Esophagus muscularis mucosa (tissue), 4 donors: Measurements from ENCODE around the gene HYAL1. TPM values are rescaled to one million over a fixed set of nuclear protein-coding genes. Genes with fewer than 3 reads are reported as not detected.

Source experiments
- DNase-seq: peaks from one replicate; pipeline ENCODE4 v3.0.0-alpha.2; 2017; ENCODE audit errors: extremely low spot score
- H3K27ac ChIP-seq, 4 donors: fragments of 200-600 bp; sonication (generic); replicated peaks in 1 of 4; 1 replicate in 3 of 4; 2 replicates in 1 of 4; pipeline ENCODE4 v1.5.1; 2016 to 2019; ENCODE audit warnings: mild to moderate bottlenecking in 1 of 4
- H3K27me3 ChIP-seq, 4 donors: fragments of 200-600 bp; sonication (generic); one replicate each; pipeline versions ENCODE4 v1.5.1 to v1.6.0; 2016 to 2019
- H3K36me3 ChIP-seq, 4 donors: fragments of 200-600 bp; sonication (generic); one replicate each; pipeline ENCODE4 v1.5.1; 2016 to 2019
- H3K4me1 ChIP-seq, 4 donors: fragments of 200-600 bp; sonication (generic); one replicate each; pipeline ENCODE4 v1.5.1; 2016 to 2019
- H3K4me3 ChIP-seq, 4 donors: fragments of 200-600 bp; sonication (generic); 1 replicate in 2 of 4; 2 replicates in 2 of 4; pipeline ENCODE4 v1.5.1; 2016 to 2019; ENCODE audit warnings: mild to moderate bottlenecking in 4 of 4, moderate library complexity in 1 of 4
- H3K9me3 ChIP-seq, 4 donors: fragments of 200-600 bp; sonication (generic); 1 replicate in 3 of 4; 2 replicates in 1 of 4; pipeline ENCODE4 v1.5.1; 2016 to 2019
- EP300 ChIP-seq: sonication (generic); formaldehyde crosslinking; IDR thresholded peaks from one replicate; pipeline ENCODE4 v1.6.1; 2017; ENCODE audit warnings: antibody characterized with exemption
- POLR2A ChIP-seq: fragments of 450-650 bp; IDR thresholded peaks from one replicate; pipeline ENCODE4 v1.6.1; 2017; ENCODE audit warnings: antibody characterized with exemption, moderate library complexity, mild to moderate bottlenecking, low read depth
- POLR2AphosphoS5 ChIP-seq, 2 donors: sonication (generic); formaldehyde crosslinking; IDR thresholded peaks; one replicate each; pipeline ENCODE4 v1.6.1; 2017; ENCODE audit warnings: antibody characterized with exemption in 2 of 2
- WGBS: methylation state at CpG from one replicate; pipeline ENCODE4 v1.1.5; 2018; 5-methylcytosine and 5-hydroxymethylcytosine counted together
- intact Hi-C: fragments of 100-400 bp; cut with DNase I; formaldehyde crosslinking; loops from one replicate; pipeline ENCODE4 v1.15.1; 2023
- total RNA-seq, 4 donors: library from RNA; depleted of rRNA; stranded (reverse); fragments of >200 nt; gene quantifications; one replicate each; pipeline versions ENCODE4 v1.1.0 to v1.2.1, GENCODE V29; 2016
- TF ChIP-seq, protein P1 (sequence below), 3 experiments: fragments of 200-600 bp in 2 of 3; fragments of 450-650 bp in 1 of 3; sonication (generic) in 2 of 3; IDR thresholded peaks; one replicate each; pipeline ENCODE4 v1.5.1; 2017 to 2019; ENCODE audit warnings: antibody characterized with exemption in 3 of 3, mild to moderate bottlenecking in 2 of 3, moderate library complexity in 1 of 3

The HYAL1 gene
- total RNA-seq, 4 donors from 2014 or later, result 8.3 to 15.6 (median 9.0) TPM

DNA sequence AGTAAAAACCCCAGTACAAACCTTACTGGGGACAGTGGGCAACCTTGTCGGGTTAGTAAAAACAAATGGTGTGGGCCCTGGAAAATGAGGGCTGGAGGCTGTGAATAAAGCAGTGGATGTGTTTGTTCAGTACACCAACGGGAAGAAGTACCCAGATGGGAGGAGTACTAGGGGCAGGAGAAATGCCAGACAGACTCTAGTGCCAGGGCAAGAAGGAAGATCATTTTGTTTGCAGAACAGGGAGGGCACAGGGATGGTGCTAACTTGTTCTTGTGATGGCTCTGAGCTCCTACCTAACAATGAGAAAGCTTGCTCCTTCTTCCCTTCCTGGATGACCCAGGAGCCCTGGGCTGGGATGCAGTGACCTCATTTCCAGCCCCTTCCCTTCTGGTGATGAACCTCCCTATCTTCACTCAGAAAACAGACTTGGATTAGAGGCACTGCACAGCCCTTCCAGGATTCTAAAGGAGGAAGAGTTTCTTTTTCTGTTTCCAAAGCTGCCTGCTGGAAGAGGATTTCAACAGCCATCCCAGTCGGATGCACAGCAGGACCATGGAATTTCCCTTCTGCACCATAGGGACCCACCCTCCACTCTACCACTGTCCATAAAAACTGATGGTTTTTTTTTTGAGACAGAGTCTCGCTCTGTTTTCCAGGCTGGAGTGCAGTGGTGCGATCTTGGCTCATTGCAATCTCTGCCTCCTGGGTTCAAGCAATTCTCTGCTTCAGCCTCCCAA is 31.1 kb upstream of the HYAL1 start:
- intact Hi-C loops, result no loop called here
- H3K4me1 ChIP-seq, result peaks cover 63 to 70% (median 67%) of the 10 kb centered on the region in 4 donors

GRCh38 chr3:50333744-50334328 is 30.5 kb upstream of the HYAL1 start:
- intact Hi-C loops, result no loop called here
- Histone ChIP-seq H3K36me3 (peaks cover 24 to 43% (median 36%) of the 10 kb centered on the region in 4 donors), H3K27me3 (no peaks in the 10 kb centered on the region), H3K4me1 (peaks cover 61 to 68% (median 63%) of the 10 kb centered on the region in 4 donors), H3K27ac (peak overlapping the region; percentile 96 to 100 (median 98)), H3K4me3 (peak overlapping the region in 1 of 4 donors; percentile 18), H3K9me3 (no peaks in the 10 kb centered on the region)
- TF ChIP-seq POLR2AphosphoS5 (IDR thresholded peaks at IDR 0.05), result peak; percentile 66 to 70
- TF ChIP-seq, protein P1, sequence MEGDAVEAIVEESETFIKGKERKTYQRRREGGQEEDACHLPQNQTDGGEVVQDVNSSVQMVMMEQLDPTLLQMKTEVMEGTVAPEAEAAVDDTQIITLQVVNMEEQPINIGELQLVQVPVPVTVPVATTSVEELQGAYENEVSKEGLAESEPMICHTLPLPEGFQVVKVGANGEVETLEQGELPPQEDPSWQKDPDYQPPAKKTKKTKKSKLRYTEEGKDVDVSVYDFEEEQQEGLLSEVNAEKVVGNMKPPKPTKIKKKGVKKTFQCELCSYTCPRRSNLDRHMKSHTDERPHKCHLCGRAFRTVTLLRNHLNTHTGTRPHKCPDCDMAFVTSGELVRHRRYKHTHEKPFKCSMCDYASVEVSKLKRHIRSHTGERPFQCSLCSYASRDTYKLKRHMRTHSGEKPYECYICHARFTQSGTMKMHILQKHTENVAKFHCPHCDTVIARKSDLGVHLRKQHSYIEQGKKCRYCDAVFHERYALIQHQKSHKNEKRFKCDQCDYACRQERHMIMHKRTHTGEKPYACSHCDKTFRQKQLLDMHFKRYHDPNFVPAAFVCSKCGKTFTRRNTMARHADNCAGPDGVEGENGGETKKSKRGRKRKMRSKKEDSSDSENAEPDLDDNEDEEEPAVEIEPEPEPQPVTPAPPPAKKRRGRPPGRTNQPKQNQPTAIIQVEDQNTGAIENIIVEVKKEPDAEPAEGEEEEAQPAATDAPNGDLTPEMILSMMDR (IDR thresholded peaks at IDR 0.05), result no peak
- WGBS, result 67% methylated on average over 7 of the region's 12 CpGs
- no peak for DNase-seq

More for the DNA sequence above, 31.1 kb upstream of the HYAL1 start:
- peak overlapping the region in 2 of 4 donors; percentile 1 to 2 for H3K4me3 ChIP-seq
- DNase-seq, result no peak
- peak overlapping the region; percentile 96 to 100 (median 98) for H3K27ac ChIP-seq
- TF ChIP-seq, protein P1 (IDR thresholded peaks at IDR 0.05), result no peak
- TF ChIP-seq POLR2AphosphoS5 (IDR thresholded peaks at IDR 0.05), result no peak
- no peak for TF ChIP-seq EP300
- no peak for TF ChIP-seq POLR2A
- H3K27me3 ChIP-seq, result no peaks in the 10 kb centered on the region
- H3K9me3 ChIP-seq, result no peaks in the 10 kb centered on the region
- peaks cover 24 to 37% (median 30%) of the 10 kb centered on the region in 4 donors for H3K36me3 ChIP-seq
- WGBS, result 65% methylated on average over 5 of the region's 5 CpGs

DNA sequence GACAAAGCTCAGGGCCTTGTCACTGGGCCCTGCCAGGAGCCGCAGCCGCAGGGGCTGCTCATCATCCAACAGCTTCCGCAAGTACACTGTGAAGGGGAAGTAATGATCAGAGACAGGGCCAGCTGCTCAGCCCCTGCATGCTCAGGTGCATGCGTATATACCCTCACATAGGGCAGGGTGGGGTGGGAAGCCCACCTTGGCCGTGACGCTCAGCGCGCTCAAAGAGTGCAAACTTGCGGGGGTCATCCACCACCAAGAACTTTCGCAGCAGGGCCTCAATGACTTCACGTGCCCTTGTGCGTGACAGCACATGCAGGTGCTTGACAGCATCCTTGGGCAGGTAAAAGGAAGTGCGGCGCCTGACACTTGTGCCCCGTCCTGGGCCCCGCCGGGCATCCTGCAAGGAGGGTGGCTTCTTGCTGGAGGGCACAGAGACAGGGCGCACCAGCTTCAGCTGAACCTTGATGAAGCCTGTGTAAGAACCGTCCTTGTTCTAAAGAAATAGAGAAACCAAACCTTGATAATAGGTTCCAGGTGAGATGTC is 28.1 kb upstream of the HYAL1 start:
- WGBS, result 94% methylated on average over 19 of the region's 19 CpGs
- intact Hi-C loops, result no loop called here
- H3K9me3 ChIP-seq, result no peaks in the 10 kb centered on the region
- no peaks in the 10 kb centered on the region for H3K27me3 ChIP-seq
- DNase-seq, result no peak
- no peak for TF ChIP-seq EP300
- TF ChIP-seq POLR2AphosphoS5 (IDR thresholded peaks at IDR 0.05), result no peak
- TF ChIP-seq POLR2A, result no peak
- TF ChIP-seq, protein P1 (IDR thresholded peaks at IDR 0.05), result no peak
- peaks cover 65 to 70% (median 67%) of the 10 kb centered on the region in 4 donors for H3K4me1 ChIP-seq
- H3K27ac ChIP-seq, result no peak overlapping the region
- peaks cover 24 to 50% (median 39%) of the 10 kb centered on the region in 4 donors for H3K36me3 ChIP-seq
- no peak overlapping the region for H3K4me3 ChIP-seq

- no peak overlapping the region for H3K4me3 ChIP-seq
- WGBS, result 94% methylated on average over 6 of the region's 10 CpGs
- intact Hi-C loops, result no loop called here
- no peaks in the 10 kb centered on the region for H3K27me3 ChIP-seq
- H3K4me1 ChIP-seq, result peaks cover 54 to 70% (median 65%) of the 10 kb centered on the region in 4 donors
- TF ChIP-seq POLR2AphosphoS5 (IDR thresholded peaks at IDR 0.05), result no peak
- TF ChIP-seq, protein P1 (IDR thresholded peaks at IDR 0.05), result no peak
- TF ChIP-seq EP300, result no peak
- no peak for TF ChIP-seq POLR2A
- H3K36me3 ChIP-seq, result peaks cover 34 to 61% (median 50%) of the 10 kb centered on the region in 4 donors
- no peak for DNase-seq
- no peaks in the 10 kb centered on the region for H3K9me3 ChIP-seq
- no peak overlapping the region for H3K27ac ChIP-seq
Observed at GRCh38 chr3:50330330-50330729, 27.0 kb upstream of the HYAL1 start.
